GM19395 (cell line): ENCODE results near the gene CYP27C1.
A peak's percentile ranks its signal among the peaks of the same experiment; 100 is the strongest.
"Not testable (repeated sequence)": the region's sequence is repeated elsewhere in the genome, so short reads cannot be mapped to it uniquely, and the experiment has no call there.

Experiments used
- ATAC-seq: cut with Tn5 transposase; IDR thresholded peaks from one replicate; pipeline ENCODE4 v1.9.1; 2021; ENCODE audit warnings: mild to moderate bottlenecking, moderate library complexity; ENCODE audit not compliant: unreplicated experiment

The CYP27C1 gene

GRCh38 chr2:127173057-127173456 lies 47.0 kb downstream of the CYP27C1 start:
- ATAC-seq: no peak

DNA sequence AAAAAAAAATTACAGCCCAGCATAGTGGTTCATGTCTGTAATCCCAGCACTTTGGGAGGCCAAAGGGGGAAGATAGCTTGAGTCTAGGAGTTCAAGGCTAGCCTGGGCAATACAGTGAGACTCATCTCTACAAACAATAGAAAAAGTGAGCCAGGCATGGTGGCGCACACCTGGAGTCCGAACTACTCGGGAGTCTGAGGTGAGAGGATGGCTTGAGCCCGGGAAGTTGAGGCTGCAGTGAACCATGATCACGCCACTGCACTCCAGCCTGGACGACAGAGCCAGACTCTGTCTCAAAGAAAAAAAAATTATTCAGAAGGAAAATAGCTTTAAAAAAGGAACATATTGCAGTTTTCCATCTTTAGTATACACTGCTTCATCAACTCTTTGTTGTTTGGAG lies 47.8 kb downstream of the CYP27C1 start:
- no peak for ATAC-seq

DNA sequence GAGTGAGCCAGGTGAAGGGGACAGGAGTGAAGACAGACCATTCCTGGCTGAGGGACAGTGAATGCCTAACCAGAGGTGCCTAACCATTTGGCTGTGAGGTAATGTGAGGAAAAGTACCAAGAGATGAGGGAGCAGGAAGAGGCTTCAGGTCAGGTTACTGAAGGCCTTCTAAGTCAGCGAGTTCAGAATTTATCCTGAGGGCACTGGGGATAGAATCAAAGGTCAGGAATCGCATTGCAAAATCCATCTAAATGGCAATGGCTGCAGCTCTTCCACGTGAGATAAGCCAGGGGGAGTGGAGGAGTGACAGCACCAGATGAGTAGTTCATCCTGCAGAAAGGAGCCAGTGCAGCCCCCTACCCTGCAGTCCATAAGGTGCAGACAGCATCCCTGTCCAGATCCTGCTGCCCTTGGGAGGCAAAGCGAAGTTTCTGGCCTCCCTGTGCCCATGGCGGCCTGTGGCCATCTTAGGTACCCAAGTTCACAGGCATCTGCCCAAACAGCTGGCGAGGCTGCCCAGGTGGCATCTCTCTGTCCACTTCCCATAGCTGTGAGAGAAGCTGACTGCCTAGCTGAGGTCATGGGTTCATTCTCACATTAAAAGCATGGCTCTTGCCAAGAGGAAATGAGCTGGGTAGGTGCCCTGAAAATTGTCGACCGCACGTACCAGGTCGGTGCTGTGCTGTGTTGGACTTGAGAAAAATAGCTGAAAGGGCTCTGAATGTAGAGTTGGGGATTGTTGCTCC lies 49.5 kb downstream of the CYP27C1 start:
- ATAC-seq: no peak

GRCh38 chr2:127170021-127170420 lies 50.1 kb downstream of the CYP27C1 start:
- no peak for ATAC-seq

DNA sequence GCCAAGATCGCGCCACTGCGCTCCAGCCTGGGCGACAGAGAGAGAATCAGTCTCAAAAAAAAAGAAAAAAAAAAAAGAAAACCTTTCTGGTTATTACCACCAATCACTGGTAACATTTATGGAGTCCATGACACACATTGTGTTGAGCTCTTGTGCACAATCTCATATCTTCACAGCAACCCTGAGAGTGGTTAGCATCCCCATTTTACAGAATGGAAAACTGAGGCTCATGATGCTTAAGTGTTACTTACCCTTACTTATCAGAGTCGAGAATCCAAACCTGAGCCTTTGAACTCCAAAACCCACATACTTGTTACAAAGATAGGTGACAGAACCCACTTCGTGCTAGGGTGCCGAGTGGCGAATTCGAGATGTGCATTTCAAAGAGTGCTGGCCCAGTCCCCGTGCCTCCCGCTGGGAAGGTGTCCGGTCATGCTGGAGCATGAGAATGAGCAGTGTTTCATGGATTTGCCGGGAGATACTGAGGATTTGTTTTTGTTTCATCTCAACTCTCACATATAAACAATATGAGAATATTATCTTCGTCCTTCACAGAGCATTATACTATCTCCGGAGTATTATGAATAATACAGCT lies 50.9 kb downstream of the CYP27C1 start:
- no peak for ATAC-seq

DNA sequence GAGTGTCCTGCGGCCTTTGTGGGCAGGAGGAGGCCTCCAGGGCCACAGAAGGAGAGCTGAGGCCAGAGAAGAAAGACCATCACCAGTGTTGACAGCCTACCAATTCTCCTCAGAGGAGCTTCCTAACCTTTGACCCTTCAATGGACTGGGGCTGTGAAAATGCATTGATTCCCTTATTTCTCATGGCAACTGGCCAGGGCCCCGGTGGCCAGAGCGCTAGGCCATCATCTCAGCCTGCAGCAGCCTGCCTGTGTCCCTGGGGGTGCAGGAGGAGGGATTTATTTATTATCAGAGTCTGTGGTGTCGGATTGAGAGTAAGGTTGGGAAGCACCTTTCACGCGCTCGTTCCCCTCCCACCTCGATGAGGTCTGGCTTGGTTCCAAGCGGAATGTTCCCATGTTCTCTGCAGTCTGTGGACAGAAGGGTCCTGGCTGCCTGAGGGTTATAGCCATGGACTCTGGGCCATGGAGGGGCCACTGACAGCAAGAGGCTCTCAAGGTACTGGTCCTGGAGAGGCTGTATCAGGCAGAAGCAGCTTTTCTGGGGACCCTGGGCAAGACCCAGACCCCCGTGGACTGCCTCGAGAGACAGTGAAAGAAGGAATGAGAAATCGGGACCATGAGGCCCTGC lies 53.8 kb downstream of the CYP27C1 start:
- no peak for ATAC-seq

DNA sequence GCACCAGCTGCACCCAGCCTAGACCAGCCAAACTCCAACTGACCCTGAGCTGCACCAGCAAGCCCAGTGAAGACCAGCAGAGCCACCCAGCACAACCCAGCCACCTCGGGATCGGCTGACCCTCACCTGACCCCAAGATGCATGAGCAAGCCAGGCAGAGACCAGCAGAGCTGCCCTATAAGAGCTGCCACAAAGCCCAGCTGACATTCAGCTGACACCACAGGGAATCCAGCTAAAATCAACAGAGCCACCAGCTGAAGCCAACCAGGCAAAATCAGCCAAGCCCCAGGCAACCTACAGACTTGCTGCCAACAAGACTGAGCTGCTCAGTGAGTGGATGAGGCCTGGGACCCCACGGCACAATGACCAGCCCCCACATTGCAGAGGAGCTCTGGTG lies 54.6 kb downstream of the CYP27C1 start:
- no peak for ATAC-seq

DNA sequence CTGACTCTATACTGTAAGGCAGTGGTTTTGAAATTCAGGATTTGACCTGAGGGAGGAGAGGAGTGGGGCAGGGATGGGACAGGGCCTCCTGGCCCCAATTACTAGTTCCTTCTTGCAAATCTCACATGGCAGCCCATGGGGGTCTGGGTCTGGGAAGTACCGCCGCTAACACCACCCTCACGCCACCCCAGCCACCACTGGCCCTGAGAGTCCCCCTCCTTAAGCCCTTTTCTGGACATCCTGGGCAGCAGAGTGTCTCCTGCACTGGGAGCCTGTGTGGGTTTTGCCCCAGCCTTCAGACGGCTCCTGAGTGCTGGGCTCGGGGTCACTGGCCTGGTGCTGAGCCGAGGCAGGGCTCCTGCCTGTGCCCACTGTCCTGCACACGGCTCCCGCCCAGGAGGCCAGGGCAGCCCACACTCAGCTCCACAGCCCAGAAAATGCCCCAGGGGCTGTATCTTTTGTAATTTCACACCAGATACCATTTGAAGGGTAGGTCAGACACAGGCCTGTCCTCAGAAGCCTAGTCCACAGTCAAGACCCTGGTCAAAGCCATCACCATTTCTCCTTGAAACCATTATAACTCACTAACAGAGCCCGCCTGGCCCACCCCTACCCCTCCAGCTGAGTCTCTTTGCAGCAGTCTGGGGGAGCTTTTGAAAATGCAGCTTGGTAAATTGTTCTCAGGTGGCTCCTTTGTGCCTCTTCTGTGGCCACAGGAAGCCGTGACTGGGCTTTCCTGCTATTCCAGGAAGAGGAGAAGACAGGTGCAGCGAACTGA lies 55.1 kb downstream of the CYP27C1 start:
- no peak for ATAC-seq

DNA sequence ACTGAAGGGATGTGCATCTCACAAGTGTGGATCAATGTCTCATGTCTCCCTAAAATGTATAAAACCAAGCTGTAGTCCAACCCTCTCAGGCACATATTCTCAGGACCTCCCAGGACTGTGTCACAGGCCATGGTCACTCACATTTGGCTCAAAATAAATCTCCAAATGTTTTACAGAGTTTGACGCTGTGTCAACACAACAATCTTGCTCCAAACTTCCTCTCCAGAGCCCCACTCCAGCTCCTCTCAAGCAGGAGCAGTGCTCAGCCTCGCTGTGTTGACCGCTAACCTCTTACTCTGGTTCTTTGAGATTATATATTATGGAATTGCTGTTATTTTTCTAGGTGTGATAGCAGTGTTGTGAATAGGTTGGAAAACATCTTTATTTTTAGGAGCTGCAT lies 56.2 kb downstream of the CYP27C1 start:
- ATAC-seq: no peak

DNA sequence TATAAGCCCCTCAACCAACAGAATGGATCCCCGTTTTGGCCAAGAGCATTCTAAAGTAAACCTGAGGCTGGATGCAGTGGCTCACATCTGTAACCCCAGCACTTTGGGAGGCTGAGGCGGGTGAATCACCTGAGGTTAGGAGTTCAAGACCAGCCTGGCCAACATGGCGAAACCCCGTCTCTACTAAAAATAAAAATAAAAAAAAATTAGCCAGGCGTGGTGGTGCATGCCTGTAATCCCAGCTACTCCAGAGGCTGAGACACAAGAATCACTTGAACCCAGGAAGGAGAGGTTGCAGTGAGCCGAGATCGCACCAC lies 57.1 kb downstream of the CYP27C1 start:
- ATAC-seq: not testable (repeated sequence)

GRCh38 chr2:127162261-127163089 lies 57.6 kb downstream of the CYP27C1 start:
- ATAC-seq: no peak

- no peak for ATAC-seq
Observed at GRCh38 chr2:127161176-127162136, 58.6 kb downstream of the CYP27C1 start.

GRCh38 chr2:127160676-127161075 lies 59.4 kb downstream of the CYP27C1 start:
- no peak for ATAC-seq

DNA sequence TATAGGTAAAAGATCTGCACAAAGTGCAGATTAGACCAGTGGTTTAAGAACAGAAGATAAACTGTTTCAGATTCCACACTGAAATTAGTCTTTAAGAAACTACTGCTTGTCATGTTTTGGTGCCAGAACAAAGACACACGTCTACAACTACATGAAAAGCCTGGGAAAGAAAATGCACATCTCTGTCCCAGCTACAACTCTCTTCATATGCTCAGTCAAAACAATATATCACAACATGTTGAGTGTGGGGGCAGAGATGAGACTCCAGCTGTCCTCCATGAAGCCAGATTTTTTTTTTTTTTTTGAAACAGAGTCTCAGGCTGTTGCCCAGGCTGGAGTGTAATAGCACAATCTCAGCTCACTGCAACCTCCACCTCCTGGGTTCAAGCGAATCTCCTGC lies 60.6 kb downstream of the CYP27C1 start:
- no peak for ATAC-seq

GRCh38 chr2:127158614-127159290 lies 61.3 kb downstream of the CYP27C1 start:
- ATAC-seq: peak; percentile 77

DNA sequence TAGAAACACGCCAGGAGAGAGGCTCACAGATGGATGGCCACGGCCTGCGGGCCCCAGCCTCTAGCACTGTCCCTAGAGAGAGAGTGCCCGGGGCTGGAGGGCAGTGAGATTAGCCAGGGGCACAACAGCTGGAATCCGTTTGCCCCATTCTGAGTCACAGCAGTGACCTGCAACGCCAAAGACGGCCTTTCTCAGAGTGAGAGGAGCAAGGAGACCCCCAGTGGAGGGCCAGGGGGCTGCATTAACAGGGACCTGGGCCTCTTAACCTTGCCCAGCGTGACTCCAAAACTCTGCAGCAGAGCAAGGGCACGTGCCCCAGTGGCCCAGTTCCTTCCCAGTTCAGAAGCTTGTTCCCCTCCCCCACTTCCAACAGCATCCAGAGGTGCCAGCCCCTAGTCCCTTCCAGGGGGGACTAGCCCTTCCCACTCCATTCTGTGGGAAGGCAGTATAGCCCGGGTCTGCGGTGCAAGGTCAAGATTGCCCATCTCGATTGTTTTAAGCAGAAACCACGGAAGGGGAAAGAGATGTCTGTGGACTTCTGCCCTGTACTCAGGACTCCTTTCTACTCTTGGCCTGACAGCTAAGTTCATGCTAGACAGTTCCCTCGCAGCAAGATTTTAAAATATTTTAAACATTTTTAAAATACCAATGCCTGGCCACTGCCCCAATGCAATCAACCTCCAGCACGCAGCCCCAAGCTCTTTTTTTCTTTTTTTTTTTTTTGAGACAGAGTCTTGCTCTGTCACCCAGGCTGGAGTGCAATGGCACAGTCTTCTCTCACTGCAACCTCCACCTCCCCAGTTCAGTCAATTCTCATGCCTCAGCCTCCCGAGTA lies 62.2 kb downstream of the CYP27C1 start:
- ATAC-seq: no peak

DNA sequence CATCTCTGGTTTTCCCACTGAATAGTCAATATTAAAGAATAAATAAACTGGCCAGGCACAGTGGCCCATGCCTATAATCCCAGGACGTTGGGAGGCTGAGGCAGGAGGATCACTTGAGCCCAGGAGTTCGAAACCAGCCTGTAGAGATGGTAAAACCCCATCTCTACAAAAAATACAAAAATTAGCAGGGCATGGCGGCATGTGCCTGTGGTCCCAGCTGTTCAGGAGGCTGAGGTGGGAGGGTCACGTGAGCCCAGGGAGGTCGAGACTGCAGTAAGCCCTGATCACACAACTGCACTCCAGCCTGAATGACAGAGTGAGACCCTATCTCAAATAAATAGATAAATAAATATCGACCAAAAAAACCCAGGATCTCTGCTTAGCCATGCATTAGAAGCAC lies 63.0 kb downstream of the CYP27C1 start:
- ATAC-seq: no peak

GRCh38 chr2:127155947-127156346 lies 64.2 kb downstream of the CYP27C1 start:
- no peak for ATAC-seq
